A549 (cell line): ENCODE data around the gene UBE2E1.

Source experiments
- CEBPB ChIP-seq, 2 experiments: fragments of >200 bp in 1 of 2; sonication (Bioruptor Twin) in 1 of 2; formaldehyde crosslinking in 1 of 2; IDR thresholded peaks; 2 replicates each; pipeline ENCODE4 v1.6.1; 2012 to 2016
- ESRRA ChIP-seq: fragments of 150-350 bp; IDR thresholded peaks from 2 replicates; pipeline ENCODE4 v1.6.1; 2014; ENCODE audit warnings: mild to moderate bottlenecking, low read length, borderline replicate concordance
- JUN ChIP-seq, 2 experiments: fragments of >200 bp; sonication (Bioruptor Twin); formaldehyde crosslinking; IDR thresholded peaks; 2 replicates in 1 of 2; 3 replicates in 1 of 2; pipeline ENCODE4 v1.6.1; 2016 to 2017
- PHF8 ChIP-seq: fragments of 200-600 bp; sonication (generic); IDR thresholded peaks from 2 replicates; pipeline ENCODE4 v1.6.1; 2016; ENCODE audit warnings: low read depth, mild to moderate bottlenecking, antibody characterized with exemption, moderate library complexity, borderline replicate concordance
- POLR2A ChIP-seq: IDR thresholded peaks from 2 replicates; pipeline ENCODE4 v1.6.1; 2012; ENCODE audit warnings: mild to moderate bottlenecking, low read length
- RNF2 ChIP-seq: fragments of 200-600 bp; sonication (generic); IDR thresholded peaks from 2 replicates; pipeline ENCODE4 v1.6.1; 2016; ENCODE audit warnings: low read depth, mild to moderate bottlenecking, antibody characterized with exemption, moderate library complexity, borderline replicate concordance
- TF ChIP-seq, protein P1 (sequence below): fragments of >200 bp; sonication (Bioruptor Twin); formaldehyde crosslinking; IDR thresholded peaks from 3 replicates; pipeline ENCODE4 v1.5.1; 2016
- TF ChIP-seq, protein P2 (sequence below): IDR thresholded peaks from 2 replicates; pipeline ENCODE4 v1.6.1; 2012
- TF ChIP-seq, protein P3 (sequence below): fragments of 450-650 bp; IDR thresholded peaks from 2 replicates; pipeline ENCODE4 v1.6.1; 2014; ENCODE audit warnings: antibody characterized with exemption
- TF ChIP-seq, protein P4 (sequence below): IDR thresholded peaks from 2 replicates; pipeline ENCODE4 v1.6.1; 2012

DNA sequence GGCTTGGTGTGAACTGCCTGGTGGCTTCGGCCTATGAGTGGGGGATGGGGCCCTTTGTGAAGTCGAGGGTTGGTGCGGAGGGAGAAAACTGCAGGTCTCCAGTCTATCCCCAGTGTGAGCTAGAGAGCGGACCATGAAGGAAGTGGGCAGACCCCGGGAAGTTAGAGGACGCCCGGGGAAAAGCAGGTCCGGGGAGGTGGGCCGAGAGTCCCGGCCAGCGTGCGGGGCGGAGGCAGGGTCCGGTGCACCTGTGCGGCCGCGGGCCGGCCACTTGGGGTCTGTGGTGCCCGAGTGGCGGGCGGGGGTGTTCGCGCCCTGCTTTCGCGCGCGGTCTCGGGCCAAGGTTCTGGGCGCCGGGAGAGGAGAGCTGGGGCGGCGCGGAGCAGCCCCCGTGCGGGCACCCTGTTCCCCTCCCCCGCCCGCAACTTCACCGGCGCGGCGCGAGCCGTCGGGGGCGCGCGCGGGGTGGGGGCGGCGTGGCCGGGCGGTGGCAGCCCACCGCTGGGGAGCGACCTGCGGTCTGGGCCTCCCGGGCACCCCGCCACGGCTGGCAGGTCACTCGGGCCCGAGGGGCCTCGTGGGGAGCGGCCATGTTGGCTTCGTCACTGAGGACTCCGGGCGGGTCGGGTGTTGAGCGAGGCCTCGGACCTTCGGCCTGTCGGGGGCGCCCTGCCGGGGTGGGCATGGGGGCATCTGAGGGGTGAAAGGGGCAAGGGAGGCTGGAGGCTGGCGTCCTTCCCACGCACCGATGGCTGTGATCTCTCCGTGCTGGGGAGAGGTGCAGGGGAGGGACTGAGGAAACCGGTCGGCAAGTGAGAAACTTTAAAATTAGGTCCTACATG is 4.8 kb downstream of the UBE2E1 start:
- TF ChIP-seq, protein P1, sequence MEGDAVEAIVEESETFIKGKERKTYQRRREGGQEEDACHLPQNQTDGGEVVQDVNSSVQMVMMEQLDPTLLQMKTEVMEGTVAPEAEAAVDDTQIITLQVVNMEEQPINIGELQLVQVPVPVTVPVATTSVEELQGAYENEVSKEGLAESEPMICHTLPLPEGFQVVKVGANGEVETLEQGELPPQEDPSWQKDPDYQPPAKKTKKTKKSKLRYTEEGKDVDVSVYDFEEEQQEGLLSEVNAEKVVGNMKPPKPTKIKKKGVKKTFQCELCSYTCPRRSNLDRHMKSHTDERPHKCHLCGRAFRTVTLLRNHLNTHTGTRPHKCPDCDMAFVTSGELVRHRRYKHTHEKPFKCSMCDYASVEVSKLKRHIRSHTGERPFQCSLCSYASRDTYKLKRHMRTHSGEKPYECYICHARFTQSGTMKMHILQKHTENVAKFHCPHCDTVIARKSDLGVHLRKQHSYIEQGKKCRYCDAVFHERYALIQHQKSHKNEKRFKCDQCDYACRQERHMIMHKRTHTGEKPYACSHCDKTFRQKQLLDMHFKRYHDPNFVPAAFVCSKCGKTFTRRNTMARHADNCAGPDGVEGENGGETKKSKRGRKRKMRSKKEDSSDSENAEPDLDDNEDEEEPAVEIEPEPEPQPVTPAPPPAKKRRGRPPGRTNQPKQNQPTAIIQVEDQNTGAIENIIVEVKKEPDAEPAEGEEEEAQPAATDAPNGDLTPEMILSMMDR: peak; percentile 49
- TF ChIP-seq, protein P2, sequence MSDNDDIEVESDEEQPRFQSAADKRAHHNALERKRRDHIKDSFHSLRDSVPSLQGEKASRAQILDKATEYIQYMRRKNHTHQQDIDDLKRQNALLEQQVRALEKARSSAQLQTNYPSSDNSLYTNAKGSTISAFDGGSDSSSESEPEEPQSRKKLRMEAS: peak; percentile 73
- TF ChIP-seq JUN (IDR thresholded peaks at IDR 0.05) (peak; percentile 38 to 62; a peak in 4 of 5 replicates), RNF2 (no peak), ESRRA (no peak), POLR2A (peak; percentile 16; the same call in 1 of the 2 replicates), PHF8 (peak; percentile 80), CEBPB (IDR thresholded peaks at IDR 0.05) (no peak)
- TF ChIP-seq, protein P3, sequence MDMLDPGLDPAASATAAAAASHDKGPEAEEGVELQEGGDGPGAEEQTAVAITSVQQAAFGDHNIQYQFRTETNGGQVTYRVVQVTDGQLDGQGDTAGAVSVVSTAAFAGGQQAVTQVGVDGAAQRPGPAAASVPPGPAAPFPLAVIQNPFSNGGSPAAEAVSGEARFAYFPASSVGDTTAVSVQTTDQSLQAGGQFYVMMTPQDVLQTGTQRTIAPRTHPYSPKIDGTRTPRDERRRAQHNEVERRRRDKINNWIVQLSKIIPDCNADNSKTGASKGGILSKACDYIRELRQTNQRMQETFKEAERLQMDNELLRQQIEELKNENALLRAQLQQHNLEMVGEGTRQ: no peak
- TF ChIP-seq, protein P4, sequence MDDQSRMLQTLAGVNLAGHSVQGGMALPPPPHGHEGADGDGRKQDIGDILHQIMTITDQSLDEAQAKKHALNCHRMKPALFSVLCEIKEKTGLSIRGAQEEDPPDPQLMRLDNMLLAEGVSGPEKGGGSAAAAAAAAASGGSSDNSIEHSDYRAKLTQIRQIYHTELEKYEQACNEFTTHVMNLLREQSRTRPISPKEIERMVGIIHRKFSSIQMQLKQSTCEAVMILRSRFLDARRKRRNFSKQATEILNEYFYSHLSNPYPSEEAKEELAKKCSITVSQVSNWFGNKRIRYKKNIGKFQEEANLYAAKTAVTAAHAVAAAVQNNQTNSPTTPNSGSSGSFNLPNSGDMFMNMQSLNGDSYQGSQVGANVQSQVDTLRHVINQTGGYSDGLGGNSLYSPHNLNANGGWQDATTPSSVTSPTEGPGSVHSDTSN: no peak
